A673 (cell line): ENCODE results near the gene BUB3. TPM values are rescaled to one million over a fixed set of nuclear protein-coding genes. Genes with fewer than 3 reads are reported as not detected.

Experiments used
- BruUV-seq: library from RNA; stranded (reverse); fragments of 400-500 nt; replicated peaks from 2 replicates; lab custom pipeline; 2021; lab: Mats Ljungman, UMichigan
- CTCF ChIA-PET: fragments of 300-600 bp; sonication (Branson Sonifier 250); formaldehyde crosslinking; loops from one replicate; lab custom pipeline; 2022; ENCODE audit warnings: antibody characterized with exemption; lab: Charles Lee
- POLR2A ChIA-PET: fragments of 300-600 bp; sonication (Branson Sonifier 250); formaldehyde crosslinking; loops from one replicate; lab custom pipeline; 2022; ENCODE audit warnings: antibody characterized with exemption; ENCODE audit not compliant: low non-redundant PET; lab: Charles Lee
- DNase-seq: peaks from one replicate; pipeline ENCODE4 v3.0.0-alpha.2; 2015; ENCODE audit warnings: low spot score
- H3K27ac ChIP-seq: fragments of 200-600 bp; sonication (generic); 2 replicates; pipeline ENCODE4 v1.5.1; 2016; ENCODE audit warnings: mixed run types, low read depth, mild to moderate bottlenecking, mixed read lengths, antibody characterized with exemption, low read length; ENCODE audit not compliant: poor library complexity, severe bottlenecking
- H3K27me3 ChIP-seq: fragments of 200-600 bp; sonication (generic); replicated peaks from 2 replicates; pipeline ENCODE4 v1.6.1; 2017; ENCODE audit warnings: mixed run types, low read depth, mild to moderate bottlenecking, mixed read lengths, antibody characterized with exemption, low read length; ENCODE audit not compliant: insufficient read depth, poor library complexity
- H3K36me3 ChIP-seq: fragments of 200-600 bp; sonication (generic); 2 replicates; pipeline ENCODE4 v1.6.1; 2016; ENCODE audit warnings: mixed run types, mild to moderate bottlenecking, mixed read lengths, antibody characterized with exemption, low read length; ENCODE audit not compliant: insufficient read depth, poor library complexity, severe bottlenecking
- H3K4me1 ChIP-seq: fragments of 200-600 bp; sonication (generic); 2 replicates; pipeline ENCODE4 v1.6.1; 2017; ENCODE audit warnings: mixed run types, mild to moderate bottlenecking, mixed read lengths, antibody characterized with exemption, low read length; ENCODE audit not compliant: insufficient read depth, poor library complexity, severe bottlenecking
- H3K4me3 ChIP-seq: fragments of 200-600 bp; sonication (generic); 2 replicates; pipeline ENCODE4 v1.5.1; 2016; ENCODE audit warnings: low read depth, mixed run types, mild to moderate bottlenecking, mixed read lengths, low read length; ENCODE audit not compliant: poor library complexity, severe bottlenecking
- H3K9me3 ChIP-seq: fragments of 200-600 bp; sonication (generic); 2 replicates; pipeline ENCODE4 v1.6.1; 2016; ENCODE audit warnings: mixed run types, low read depth, mild to moderate bottlenecking, mixed read lengths, antibody characterized with exemption, low read length; ENCODE audit not compliant: poor library complexity, severe bottlenecking
- CTCF ChIP-seq: fragments of 300-800, 200-600 bp; sonication (generic); conservative IDR thresholded peaks from 2 replicates; pipeline ENCODE4 v1.5.1; 2017; ENCODE audit warnings: low read depth, mild to moderate bottlenecking, antibody characterized with exemption, low read length, moderate library complexity, mixed read lengths
- EZH2 ChIP-seq: fragments of 200-600 bp; sonication (generic); IDR thresholded peaks from 2 replicates; pipeline ENCODE4 v1.6.1; 2017; ENCODE audit warnings: borderline replicate concordance, low read depth, mild to moderate bottlenecking, mixed read lengths, antibody characterized with exemption, low read length; ENCODE audit not compliant: poor library complexity, severe bottlenecking
- intact Hi-C: fragments of 100-400 bp; cut with micrococcal nuclease; formaldehyde crosslinking; loops from one replicate; pipeline ENCODE4 v1.10.0; 2022; ENCODE audit not compliant: unreplicated experiment
- total RNA-seq: library from RNA; stranded (reverse); gene quantifications from 2 replicates; pipeline ENCODE4 v1.2.3, GENCODE V29; 2021

The BUB3 gene
- total RNA-seq, 1 experiment from 2014 or later = 207 TPM

GRCh38 chr10:123119081-123119480 is 35.1 kb upstream of the BUB3 start:
- POLR2A ChIA-PET = no interaction called here
- Histone ChIP-seq H3K36me3 (no peaks in the 10 kb centered on the region), H3K27ac (no peak overlapping the region), H3K4me3 (no peak overlapping the region), H3K27me3 (peaks cover 83% of the 10 kb centered on the region), H3K9me3 (no peaks in the 10 kb centered on the region), H3K4me1 (no peaks in the 10 kb centered on the region)
- TF ChIP-seq CTCF = no peak
- no peak for TF ChIP-seq EZH2
- intact Hi-C loops = no loop called here
- DNase-seq = no peak
- CTCF ChIA-PET = no interaction called here
- no TSS peak for BruUV-seq

- Histone ChIP-seq H3K9me3 (no peaks in the 10 kb centered on the region), H3K27ac (no peak overlapping the region), H3K36me3 (no peaks in the 10 kb centered on the region), H3K4me1 (no peaks in the 10 kb centered on the region), H3K4me3 (no peak overlapping the region), H3K27me3 (peaks cover 95% of the 10 kb centered on the region)
- BruUV-seq = no TSS peak
- no peak for DNase-seq
- ChIA-PET CTCF (no interaction called here), POLR2A (no interaction called here)
- TF ChIP-seq EZH2 = no peak
- no peak for TF ChIP-seq CTCF
- intact Hi-C loops = no loop called here
Measured at GRCh38 chr10:123126246-123126645, 28.0 kb upstream of the BUB3 start.

GRCh38 chr10:123129618-123130271 is 24.5 kb upstream of the BUB3 start:
- intact Hi-C loops = loop anchor here (5.0 kb wide), 1 partner anchor 298 kb away; no protein-coding TSS in a partner anchor
- ChIA-PET CTCF (no interaction called here), POLR2A (no interaction called here)
- H3K4me1 ChIP-seq = peaks cover 11% of the 10 kb centered on the region
- peaks cover 98% of the 10 kb centered on the region for H3K27me3 ChIP-seq
- H3K36me3 ChIP-seq = no peaks in the 10 kb centered on the region
- no peaks in the 10 kb centered on the region for H3K9me3 ChIP-seq
- DNase-seq = no peak
- H3K4me3 ChIP-seq = no peak overlapping the region
- TF ChIP-seq CTCF = no peak
- no peak for TF ChIP-seq EZH2
- no TSS peak for BruUV-seq
- H3K27ac ChIP-seq = no peak overlapping the region
